Umbilical cord (tissue), 2 donors: ENCODE measurements around the gene PEPD. TPM values are rescaled to one million over a fixed set of nuclear protein-coding genes. Genes with fewer than 3 reads are reported as not detected.

Experiments
- DNase-seq: peaks from one replicate; pipeline ENCODE4 v3.0.0-alpha.2; 2015; ENCODE audit warnings: low spot score
- total RNA-seq: library from RNA; depleted of rRNA; stranded (reverse); fragments of >200 nt; gene quantifications from one replicate; pipeline ENCODE4 v1.2.3, GENCODE V29; 2014; ENCODE audit warnings: low replicate concordance; ENCODE audit not compliant: insufficient read depth

The PEPD gene
- total RNA-seq, 1 donor from 2014 or later: 32.3 TPM

DNA sequence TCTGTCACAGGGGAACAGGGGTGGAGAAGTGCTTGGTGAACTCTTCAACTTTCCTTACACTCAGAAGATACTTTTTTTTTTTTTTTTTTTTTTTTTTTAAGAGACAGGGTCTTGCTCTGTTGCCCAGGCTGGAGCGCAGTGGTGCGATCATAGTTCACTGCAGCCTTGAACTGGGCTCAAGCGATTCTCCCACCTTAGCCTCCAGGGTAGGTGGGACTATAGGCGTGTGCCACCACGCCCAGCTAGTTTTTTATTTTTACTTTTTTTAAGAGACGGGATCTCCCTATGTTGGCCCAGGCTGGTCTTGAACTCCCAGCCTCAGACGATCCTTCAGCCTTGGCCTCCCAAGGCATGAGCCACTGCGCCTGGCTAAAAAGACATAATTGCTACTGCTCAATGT is 136.6 kb downstream of the PEPD start:
- no peak for DNase-seq

DNA sequence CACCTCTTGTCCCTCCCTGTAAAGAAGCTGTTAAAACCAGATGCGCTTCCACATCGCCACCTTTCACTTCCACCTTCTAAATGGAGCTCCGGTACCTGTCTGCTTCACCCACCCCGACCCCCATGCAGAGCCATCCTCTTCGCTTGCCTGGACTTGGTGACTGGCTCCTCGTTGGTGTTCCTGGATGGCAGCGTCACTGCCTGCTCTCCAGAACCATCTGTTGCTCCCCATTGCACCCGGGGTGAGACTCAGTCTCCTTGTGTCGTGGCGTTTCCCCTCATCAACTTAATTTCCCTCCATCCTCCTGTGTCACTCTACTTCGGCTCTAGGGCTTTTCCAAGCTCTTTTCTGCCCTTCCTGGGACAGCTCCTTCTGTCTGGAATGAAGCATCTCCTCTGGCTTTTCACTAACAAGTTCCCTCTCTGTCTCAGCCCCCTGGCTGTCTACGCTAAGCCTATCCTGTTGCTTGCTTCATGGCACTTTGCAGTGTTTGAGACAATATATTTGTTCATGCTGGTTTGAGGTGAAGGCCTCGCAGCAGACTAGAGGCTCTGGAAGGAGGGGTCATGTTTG is 137.8 kb downstream of the PEPD start:
- no peak for DNase-seq

DNA sequence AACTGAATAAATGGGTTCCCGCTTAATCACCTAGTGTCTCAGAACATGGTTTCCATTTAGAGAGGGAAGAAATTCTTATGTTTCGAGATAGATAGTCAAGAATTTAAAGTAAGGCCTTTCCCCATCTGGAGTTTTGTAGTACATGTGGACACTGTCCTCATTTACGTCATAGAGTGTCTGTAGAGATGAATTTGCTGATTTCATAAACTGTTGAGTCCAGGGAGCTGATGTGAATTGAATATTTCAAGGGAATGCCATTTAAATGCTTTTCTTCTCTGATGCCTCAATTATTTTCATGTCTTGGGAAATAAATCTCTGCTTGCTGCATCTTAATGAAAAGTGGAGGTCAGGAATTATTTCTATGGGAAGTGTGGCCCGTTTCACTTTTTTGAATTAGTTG is 138.6 kb downstream of the PEPD start:
- no peak for DNase-seq

DNA sequence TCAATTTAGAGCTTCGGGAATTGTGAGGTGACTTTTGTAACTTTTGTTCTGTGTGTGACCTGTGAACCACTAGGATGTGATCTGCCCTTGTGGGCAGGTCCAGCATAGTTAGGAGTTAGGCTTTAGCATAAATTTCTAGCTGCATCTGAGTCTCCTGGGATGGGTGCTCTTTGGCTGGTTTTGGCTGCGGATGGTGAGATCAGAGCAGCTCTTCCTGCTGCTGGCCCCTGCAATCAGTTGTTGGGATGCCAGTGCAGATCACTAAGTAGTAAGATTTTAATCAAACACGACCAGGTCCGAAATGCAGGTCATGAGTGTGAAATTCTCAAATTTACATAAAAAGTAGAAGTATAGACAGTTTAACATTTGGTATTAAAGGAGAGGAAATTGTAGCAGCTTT is 139.6 kb downstream of the PEPD start:
- no peak for DNase-seq

DNA sequence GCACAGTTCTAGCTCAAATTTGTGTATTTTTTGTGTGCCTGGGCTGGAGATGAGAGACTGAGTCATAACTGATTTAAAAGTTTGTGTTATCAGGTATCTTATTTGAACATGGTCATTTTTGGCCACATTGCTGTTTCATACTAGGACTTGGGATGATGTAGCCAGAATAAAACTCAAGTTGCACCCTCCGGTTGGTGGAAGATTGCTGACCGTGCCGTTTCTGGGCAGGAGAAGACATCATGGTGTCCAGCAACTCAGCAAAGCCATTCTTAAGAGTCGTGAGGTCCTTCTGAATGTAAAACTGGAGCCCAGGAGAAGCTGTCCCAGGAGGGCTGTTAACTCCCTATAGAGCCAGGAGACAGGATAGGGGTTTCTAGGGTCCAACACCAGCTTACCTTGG is 140.5 kb downstream of the PEPD start:
- DNase-seq: no peak

DNA sequence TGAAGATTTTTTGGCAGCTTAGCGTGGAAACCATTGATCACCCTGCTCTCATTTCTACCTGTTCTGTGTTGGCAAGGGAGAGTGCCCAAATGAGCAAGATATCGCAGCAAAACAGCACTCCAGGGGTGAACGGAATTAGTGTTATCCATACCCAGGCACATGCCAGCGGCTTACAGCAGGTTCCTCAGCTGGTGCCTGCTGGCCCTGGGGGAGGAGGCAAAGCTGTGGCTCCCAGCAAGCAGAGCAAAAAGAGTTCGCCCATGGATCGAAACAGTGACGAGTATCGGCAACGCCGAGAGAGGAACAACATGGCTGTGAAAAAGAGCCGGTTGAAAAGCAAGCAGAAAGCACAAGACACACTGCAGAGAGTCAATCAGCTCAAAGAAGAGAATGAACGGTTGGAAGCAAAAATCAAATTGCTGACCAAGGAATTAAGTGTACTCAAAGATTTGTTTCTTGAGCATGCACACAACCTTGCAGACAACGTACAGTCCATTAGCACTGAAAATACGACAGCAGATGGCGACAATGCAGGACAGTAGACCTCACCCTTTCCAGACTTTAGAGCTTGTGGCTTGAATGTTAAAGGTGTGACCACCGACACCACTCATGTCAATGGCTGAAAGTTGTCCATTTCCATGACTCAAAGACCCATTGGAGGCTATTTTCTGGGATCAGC is 142.3 kb downstream of the PEPD start:
- DNase-seq: no peak

DNA sequence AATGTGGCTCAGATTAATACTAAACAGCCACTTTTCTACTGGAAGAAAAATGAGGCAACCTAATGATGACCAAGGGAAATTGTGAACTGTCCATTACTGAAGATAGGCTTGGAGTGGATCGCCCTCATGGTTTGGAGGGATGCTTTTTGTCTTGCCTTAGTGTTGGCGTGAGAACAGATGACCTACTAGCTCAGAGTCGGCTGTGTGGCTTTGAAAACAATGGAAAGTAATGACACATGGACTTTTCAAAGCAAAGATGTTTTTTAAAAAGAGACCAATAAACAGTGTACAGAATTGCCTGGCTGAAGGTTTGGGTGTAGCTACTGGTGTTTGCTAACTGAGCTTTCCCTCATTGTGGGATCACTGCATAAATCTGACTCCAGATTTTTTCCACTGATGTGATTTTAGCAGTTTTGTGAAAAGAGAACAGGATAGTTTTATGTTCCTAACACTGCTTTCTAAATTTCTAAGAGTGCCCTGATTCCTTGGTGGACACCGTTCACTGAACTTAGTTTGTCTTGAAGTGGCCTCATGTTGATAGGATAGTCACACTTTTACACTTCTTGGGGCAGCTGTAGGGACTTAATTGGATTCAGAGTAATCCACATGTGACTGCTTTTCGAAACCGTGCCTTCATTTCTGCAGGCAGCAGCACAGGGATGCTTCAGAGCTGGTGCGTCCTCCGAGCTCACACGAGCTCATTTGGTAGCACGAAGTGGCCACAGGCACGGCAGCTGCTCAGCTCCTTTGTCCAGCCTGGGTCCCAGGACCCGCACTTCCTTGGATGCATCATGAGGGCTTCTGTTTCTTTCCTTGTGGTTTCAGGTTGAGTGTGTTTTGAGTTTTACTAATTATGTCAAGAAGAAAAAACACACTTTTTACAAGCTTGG is 143.8 kb downstream of the PEPD start:
- no peak for DNase-seq

DNA sequence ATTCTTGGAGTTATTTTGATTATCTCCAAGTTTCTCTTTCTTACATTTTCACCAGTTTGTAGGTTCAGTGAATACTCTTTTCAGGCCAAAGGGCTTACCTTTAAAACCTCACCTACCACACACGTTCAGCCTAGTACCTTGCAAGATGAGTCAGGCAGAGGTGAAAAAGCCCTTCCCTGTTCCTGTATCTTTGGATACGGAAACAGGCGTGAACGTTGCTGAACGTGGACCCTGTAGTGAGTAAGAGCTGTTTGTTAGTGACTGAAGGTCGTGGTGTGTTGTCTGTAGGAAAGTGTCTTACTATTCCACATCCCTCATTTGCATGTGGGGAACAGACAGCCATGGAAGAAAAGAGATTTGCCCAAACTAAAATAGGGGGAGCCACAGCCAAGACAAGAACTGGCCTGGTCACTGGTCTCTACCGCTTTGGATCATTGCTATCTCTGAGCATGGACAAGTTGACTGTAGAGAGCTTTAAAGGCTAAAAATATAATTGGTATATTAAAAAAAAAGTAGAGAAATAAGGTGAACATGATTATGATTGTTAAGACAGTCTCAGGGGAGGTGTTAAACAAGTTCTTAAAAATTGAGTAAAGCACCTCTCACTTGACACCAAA is 144.5 kb downstream of the PEPD start:
- DNase-seq: no peak

DNA sequence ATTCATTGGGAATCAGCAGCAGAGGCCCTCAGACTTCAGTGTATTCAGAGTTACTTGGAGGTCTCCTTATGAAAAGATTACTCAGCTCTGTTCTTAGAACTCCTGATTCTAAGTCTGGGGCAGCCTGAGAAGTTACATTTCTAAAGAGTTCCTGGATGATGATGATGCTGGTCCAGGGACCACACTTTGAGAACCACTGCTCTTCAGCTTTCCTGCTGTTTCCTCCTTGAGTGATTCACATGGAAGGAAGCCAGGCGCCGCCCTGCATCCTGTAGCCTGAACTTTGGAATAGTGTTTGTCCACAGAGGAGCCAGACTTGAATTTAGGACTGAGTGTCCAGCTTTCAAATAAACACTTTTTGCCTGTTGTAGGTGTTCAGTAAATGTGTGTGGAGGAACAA is 145.2 kb downstream of the PEPD start:
- no peak for DNase-seq

DNA sequence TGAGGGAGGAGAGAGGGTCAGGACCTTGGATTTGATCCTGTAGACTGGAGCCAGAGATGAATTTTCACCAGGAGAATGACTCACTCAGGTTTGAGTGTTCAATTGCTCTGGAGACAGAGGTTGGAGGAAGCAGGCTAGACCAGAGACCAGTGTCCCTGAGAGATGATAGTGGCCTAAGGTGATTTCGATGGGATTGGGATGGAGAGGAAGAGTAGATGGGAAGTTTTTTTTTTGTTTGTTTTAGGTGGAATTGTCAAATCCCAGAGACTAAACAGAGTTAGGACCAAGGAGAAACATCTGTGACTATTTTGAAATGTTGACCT is 145.8 kb downstream of the PEPD start:
- no peak for DNase-seq

DNA sequence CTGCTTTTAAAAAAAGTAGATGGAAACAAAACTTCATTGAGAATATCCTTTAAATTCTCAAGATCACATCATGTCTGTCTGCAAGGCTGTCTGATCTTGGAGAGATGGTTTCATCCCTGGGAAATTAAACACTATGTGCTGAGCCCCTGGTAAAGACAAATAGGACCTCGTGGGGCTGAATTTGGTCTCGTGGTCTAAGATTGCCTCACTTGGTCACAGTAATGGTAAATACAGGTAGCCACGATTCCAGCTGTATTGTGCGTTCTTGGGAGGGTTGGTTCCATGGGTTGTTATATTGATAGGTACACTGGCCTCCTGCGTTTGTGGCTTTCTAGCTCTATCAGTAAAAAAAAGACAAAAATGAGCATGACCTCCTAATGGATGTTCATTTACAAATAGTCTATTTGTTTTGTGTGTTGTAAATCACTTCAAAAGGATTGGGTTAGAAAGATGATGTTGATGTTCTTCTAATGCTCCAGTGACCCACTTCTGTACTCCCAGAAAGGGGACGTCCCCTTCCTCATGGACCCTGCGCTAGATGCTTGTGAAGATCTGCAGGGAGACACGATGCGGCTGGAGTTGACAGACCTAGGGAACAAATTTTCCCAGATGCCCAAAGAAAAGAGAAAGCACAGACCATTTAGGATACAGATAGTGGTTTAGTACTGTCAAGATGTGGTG is 146.3 kb downstream of the PEPD start:
- DNase-seq: no peak

DNA sequence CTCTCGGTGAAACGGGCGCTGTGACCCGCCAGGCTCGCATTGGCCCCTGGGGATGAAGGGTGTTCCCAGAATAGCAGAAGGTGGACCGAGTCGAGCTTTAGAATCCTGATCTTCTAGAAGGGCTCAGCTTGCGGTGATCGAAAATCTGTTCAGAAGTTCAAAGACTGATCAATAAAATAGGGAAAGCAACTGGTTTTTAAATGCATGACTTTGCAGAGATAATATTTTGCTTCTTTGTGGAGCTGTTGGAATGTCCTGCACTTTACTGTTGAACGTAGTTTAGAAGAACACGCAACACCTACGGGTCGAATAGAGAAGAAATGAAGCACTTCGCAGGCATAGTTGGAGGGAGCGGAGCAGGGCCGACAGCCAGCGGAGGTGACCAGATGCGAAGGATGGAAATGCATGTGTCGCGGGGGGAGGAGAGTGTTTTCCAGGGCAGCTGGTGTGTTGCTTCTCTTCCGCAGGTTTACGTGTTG is 147.3 kb downstream of the PEPD start:
- DNase-seq: peak; percentile 50

DNA sequence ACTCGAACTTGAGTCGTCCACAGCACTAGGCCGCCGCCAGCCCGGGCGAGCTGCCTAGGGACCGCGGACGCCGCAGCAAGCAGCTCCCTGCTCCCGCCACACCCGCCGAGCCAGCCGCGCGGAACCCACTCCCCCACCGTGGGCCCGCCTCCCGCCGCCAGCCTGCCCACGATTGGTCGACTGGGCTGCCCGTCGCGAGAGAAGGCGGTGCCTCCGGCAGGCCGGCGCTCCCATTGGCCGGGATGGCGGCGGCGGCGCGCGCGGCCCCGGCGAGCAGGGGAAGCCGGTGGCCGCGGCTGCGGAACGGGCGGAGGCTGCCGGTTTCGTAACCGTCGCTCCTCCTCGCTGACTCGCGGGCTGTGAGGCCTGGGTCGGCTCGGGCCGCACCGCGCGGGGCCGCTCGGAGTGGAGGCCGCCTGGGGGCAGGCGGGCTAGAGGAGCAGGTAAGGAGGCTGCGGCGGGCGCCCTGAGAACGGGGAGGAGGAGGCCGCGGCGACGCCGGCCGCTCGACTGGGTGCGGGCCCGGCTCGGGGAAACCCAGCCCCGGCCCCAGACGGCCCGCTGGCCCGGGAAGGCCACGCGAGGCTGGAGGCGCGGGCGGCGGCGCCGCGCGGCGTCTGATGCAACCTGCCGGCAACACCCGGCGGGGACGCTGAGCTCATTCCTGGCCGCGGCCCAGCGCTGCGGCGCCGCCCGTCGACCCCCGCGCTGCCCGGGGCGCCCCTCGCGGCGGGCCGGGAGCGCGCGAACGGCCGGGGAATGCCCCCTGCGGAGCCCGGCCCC is 147.9 kb downstream of the PEPD start, which contains the start of gene CEBPG:
TSS of gene CEBPG (plus strand) at position 257 of the 783 bp plus-strand sequence. CDS start 5,531 bp downstream, outside the sequence.
- DNase-seq: peak; percentile 94

DNA sequence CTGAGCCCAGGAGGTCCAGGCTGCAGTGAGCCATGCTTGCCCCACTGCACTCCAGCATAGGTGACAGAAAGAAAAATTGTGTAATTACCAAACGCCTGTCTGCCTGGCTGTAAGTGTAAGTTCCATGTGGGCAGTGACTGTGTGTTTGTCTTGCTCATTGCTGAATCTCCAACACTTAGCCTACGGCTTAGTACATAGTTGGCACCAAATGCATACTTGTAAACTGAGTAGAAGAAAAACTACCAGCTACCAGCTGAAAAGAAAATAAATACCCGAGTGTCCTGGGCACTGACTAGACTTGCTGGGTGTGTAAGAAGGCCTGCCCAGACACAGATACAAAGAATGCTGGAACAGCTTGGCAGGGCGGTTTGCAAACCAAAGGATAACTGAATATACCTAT is 150.8 kb downstream of the PEPD start:
- DNase-seq: no peak

DNA sequence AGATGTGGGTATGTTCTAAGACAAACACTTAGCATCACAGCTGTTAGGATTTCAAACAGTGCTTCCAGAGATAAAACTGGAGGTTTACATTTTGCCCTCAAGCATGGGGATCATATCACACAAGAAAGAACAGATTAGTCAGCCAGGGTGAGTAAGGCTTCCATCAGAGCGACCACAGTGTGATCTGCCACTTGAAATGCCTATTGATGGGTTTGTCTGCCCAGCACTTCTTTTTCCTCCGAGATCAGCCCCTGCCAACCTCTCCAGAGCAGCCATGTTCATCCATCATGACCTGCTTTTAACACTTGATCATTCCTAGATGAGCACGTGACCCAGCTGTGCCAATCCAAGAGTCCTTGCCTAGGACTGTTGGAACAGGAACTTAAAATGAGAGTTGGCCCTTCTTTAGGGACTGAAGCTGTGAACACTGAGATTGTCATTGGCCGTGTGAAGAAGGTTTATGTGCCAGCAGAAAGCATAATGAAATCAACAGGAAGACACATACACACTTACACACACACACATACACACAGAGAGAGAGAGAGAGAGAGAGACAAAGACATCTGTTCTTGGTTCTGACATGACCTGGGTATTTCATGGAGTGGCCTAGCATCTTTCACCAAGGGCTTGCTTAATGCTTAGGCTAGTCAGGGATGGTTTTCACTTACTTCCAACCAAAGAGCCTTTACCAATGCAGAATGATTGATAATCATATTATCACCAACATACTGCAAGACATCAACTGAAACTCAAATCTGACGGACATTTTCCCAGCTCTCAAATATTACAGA is 153.3 kb downstream of the PEPD start:
- DNase-seq: no peak

DNA sequence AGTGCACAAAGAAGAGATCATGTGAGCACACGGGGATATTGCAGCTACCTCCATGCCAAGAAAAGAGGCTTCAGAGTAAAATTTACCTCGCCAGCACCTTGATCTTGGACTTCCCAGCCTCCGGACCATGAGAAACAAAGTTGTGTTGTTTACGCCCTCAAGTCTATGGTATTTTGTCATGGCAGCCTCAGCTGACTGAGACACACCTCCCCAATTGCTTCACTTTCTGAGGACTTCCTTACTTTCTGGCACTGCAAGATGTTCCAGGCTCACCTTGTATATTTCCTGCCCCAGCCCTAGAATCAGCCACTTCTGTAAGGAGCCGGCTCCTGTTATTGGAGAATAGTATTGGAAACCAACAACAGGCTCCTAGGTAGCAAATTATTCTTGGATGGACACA is 154.7 kb downstream of the PEPD start:
- no peak for DNase-seq

DNA sequence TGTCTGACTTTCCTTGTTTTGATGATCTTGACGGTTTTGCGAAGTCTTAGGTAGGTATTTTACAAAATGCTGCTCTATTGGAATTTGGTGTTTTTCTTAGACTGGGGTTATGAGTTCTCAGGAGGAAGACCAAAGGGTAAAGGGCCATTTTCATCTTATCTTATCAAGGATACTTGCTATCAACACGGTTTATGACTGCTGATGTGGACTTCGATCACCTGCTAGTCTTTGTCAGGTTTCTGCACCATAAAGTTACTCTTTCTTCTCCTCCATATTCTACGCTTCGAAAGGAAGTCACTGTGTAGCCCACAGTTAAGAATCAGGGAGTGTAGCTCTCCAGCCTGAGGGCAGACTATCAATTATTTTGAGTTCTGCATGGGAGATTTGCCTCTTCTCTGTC is 155.5 kb downstream of the PEPD start:
- DNase-seq: no peak

DNA sequence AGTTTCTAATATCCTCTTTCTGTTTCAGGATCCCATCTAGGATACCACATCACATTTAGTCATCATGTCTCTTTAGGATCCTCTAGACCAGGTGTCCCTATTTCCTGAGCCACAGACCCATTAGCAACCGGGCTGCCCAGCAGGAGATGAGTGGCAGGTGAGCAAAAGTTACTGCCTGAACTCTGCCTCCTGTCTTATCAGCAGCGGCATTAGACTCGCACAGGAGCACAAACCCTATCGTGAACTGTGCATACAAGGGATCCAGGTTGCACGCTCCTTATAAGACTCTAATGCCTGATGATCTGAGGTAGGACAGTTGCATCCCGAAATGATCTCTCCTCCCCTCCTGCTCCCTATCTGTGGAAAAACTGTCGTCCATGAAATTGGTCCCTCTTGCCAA is 155.9 kb downstream of the PEPD start:
- no peak for DNase-seq

DNA sequence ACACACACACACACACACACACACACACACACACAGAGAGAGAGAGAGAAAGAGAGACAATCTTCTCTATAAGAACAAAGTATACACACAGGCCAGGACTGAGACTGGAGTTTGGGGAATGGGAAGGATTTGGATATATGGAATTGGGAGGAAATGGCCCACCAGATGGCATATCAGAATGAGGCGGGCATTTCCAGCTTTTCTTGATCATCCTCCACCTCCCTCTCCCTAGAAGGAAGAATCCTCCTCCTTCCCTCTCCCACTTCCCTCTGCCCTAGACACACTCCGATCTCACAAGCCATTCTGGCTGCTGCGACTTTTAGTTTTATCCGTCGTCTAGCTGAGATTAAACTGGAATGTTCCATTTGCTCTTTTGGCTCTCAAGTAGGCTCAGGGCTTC is 158.1 kb downstream of the PEPD start:
- DNase-seq: no peak
